Measurements from ENCODE around the gene ADH5. TPM values are rescaled to one million over a fixed set of nuclear protein-coding genes. Genes with fewer than 3 reads are reported as not detected.
"Not testable (repeated sequence)": the region's sequence is repeated elsewhere in the genome, so short reads cannot be mapped to it uniquely, and the experiment has no call there.

The ADH5 gene
- total RNA-seq, 1 donor from 2014 or later, result 89.9 TPM

DNA sequence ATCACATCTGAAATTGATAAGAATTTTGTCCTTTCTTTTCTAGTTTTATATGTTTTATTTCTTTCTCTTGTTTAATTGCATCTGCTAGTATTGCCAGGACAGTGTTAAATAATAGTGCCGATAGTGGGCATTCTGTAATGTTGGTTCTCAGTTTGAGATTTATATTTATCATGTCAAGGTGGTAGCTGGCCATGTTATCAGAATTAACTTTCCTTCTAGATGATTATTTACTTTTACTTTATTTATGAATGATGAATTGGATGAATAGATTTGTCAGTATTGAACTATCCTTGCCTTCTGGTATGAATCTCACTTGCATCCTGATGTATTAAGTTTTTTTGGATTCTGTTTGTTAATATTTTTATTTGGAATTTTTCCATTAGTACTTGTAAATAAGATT, 50.4 kb downstream of the ADH5 start:
- intact Hi-C loops (cut with micrococcal nuclease), result no loop called here

DNA sequence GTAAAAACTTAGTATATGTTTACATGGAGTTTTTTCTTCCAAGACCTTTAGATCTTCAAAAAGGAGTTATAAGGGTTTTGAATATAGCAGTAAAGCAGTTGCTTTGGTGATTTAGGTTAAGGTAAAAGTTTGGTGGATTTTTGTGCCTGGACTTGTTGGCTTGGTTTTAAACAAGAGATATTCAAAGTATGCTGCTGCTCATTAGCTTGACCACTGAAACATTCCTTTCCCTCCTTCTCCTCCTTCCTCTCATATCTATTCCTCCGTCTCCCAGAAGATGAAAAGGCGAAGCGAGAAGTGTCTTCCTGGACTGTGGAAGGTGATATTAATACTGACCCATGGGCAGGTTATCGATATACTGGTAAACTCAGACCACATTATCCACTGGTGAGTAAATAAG, 54.6 kb downstream of the ADH5 start:
- intact Hi-C loops (cut with micrococcal nuclease), result no loop called here

DNA sequence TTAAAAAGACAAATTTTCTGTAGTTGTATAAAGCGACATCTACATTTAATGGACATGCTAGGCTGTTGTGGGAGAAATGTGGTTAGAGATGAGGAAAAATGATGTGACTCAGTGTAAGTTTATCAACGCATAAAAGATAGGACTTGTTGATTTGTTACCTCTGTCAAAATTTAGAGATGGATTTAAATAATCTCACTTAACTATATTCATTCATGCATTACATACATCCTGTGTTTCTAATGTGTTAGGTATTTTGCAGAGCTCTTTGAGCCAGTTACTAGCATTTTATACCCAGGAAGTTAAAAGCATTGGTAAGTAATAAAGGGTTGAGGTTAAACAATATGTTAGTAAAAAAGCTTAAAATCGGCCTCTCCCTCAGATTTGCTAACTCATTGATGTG, 58.7 kb downstream of the ADH5 start:
- intact Hi-C loops (cut with micrococcal nuclease), result loop anchor here (1.0 to 2.0 kb wide), 2 partner anchors 13 to 35 kb away; partner anchors contain the start of gene METAP1

DNA sequence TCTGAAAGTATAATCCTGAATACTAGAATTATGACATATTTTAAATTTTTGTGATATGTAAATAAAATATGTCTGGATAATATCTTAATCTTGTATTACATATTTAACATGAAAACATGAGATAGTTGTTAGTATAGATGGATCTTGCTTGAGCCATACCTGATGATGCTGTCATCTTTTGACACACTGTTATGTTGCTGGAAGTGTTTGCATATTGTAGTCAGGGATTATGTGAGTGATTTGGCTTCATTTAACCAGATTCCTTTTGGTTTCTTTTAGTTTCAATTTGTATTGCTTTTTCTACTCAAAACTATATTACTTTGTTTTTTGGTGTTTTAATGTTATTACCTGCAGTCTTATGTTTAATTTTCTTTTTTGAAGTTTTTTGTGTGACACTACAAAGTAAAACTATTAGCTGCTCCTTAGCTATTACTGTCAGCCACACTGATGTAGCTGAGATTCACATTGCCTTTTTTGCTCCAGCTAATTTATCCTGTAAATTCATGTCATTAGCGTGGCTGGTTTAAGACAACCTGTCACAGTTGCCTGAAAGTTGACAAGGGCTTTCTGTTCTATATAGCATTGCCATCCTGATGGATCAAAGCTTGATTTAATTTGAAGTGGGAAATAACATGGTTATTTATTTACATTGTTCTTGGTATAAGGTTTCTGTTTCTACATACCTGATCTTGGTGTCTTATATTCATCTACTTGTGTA, 59.4 kb downstream of the ADH5 start:
- intact Hi-C loops (cut with micrococcal nuclease), result loop anchor here (1.0 to 2.0 kb wide), 2 partner anchors 14 to 34 kb away; partner anchors contain the start of gene METAP1

DNA sequence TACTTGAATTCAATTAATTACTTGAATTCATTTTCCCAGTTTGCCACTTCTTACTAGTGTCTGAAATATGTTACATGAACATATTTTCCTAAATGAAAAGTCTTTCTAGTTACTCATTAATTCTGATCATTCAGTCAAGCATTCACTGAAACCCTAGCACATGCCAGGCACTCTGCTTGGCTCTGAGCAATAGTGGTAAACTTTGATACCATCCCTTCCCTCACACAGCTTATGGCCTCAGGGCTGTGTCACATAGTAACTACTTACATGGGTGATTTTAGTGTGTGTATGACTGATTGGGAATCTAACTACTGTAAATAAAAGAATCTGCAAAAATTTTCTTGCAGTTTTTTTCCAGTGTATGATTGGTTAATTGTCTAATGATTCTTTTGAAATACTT, 60.4 kb downstream of the ADH5 start:
- intact Hi-C loops (cut with micrococcal nuclease), result loop anchor here (2.0 kb wide), 1 partner anchor 15 kb away; no protein-coding TSS in a partner anchor

DNA sequence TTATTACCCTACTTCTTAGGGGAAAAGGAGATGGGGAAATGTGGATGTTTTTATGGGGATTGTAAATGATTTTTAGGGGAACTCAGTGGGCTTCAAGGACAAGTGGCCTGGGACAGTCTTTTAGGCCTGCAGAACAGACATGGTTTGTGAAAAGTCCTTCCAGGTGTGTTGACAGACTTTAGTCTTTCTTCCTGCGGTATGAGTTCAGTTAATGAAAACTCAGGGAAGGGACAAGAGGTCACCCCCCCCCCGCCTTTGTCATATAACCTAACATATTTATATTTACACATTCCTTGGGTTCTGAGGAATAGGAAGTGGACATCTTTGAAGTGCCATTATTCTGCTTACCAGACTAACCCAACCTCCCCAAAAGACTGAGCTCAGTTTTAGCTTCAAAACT, 61.3 kb downstream of the ADH5 start:
- intact Hi-C loops (cut with micrococcal nuclease), result no loop called here

DNA sequence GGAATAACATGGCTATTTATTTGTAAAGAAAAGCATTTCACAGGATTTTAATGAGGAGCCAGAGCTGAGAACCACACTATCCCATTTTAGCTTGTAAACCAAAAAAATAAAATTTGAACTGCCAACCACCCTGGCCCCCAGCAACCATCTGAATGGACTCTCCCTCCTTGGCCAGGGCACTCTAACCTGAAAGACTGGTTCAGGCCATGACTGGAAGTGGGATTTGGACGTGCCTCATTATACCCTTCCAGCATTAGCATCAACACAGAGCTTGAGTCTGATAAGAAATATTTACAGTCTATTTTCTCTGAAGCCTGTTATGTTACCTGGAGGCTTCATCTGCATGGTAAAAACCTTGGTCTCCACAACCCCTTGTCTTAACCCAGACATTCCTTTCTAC, 63.1 kb downstream of the ADH5 start:
- intact Hi-C loops (cut with micrococcal nuclease), result no loop called here

DNA sequence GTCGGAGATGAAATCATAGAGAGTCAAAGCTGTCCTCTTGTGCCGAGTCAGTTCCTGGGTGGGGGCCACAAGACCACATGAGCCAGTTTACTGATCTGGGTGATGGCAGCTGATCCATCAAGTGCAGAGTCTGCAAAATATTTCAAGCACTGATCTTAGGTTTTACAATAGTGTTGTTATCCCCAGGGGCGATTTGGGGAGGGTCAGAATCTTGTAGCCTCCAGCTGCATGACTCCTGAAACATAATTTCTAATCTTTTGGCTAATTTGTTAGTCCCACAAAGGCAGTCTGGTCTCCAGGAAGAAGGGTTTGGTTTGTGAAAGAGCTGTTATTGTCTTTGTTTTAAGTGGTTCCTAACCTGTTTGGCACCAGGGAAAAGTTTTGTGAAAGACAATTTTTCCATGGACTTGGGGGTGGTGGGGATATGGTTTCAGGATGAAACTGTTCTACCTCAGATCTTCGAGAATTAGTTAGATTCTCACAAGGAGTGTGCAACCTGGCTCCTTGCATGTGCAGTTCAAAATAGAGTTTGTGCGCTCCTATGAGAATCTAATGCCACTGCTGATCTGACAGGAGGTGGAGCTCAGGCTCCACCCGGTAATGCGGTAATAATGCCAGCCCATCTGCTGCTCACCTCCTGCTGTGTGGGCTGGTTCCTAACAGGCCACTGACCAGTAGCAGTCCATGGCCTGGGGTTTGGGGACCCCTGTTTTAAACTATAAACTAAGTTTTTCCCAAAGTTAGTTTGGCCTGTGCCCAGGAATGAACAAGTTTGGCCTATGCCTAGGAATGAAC, 63.9 kb downstream of the ADH5 start:
- intact Hi-C loops (cut with micrococcal nuclease), result no loop called here

DNA sequence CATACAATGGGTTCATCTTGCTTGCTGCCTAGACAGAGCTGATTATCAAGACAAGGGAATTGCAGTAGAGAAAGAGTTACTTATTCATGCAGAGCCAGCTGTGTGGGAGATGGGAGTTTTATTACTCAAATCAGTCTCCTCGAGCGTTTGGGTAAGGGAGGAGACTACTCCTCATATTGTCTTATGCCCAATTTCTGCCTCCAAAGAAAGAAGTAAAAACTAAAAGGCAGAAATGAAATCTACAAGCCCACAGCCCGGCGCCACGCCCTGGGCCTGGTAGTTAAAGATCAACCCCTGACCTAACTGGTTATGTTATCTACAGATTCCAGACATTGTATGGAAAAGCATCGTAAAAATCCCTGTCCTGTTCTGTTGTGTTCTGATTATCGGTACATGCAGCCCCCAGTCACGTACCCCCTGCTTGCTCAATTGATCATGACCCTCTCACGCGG, 64.8 kb downstream of the ADH5 start:
- intact Hi-C loops (cut with micrococcal nuclease), result not testable (repeated sequence)

DNA sequence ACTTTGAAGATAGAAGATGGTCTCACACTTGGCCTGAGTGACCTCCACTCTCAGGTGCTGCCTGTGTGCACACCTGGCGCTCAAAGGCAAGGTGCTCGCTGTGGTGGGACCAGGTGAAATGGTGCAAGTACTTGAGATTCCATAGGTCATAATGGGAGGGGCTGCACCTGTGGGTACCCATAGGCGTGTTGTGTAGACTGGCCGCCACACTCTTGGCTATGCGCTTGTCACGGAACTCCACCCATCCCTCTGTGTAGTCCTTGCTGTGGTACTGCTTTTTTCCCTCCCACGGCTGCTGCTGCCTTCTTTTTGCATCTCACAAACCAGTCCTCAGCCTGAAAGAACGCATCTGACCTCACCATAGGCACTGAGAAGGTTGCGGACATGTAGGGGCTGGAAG, 66.0 kb downstream of the ADH5 start:
- intact Hi-C loops (cut with micrococcal nuclease), result no loop called here

DNA sequence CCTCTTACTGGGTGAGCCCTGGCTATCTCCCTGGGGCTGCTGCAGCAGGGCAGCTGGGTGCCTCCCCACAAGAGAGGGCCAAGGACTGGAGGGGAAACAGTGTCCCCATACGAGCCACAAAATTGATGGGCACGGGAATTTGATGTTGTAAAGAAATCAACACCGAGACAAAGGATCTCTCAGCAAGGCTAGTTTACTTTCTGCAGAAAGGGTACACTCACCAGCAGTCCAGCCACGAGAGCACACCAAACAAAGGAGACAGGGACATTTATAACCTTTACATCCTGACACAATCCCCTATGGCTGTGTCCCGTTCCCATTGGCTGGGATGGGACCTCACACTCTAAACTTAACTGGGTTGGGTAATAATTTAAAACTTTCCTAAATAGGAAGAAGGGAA, 67.2 kb downstream of the ADH5 start:
- intact Hi-C loops (cut with micrococcal nuclease), result no loop called here

Other genes starting within 250 kb of the ADH5 start
- 89.2 and 93.0 TPM in 2 replicates for gene EIF4E, start 159.7 kb downstream of the ADH5 start, total RNA-seq
- 47.3 and 47.4 TPM in 2 replicates for gene METAP1, start 93.1 kb downstream of the ADH5 start, total RNA-seq
- gene ADH4, start 55.5 kb upstream of the ADH5 start, total RNA-seq, result not detected in 2 replicates
- gene ADH6, start 130.5 kb upstream of the ADH5 start, total RNA-seq, result not detected in 2 replicates
- not detected in 2 replicates for gene ADH1A, start 202.2 kb upstream of the ADH5 start, total RNA-seq
- gene ADH1B, start 232.6 kb upstream of the ADH5 start, total RNA-seq, result not detected in 2 replicates

All from T-helper 1 cell treated with Interleukin-12 subunit alpha and Interleukin-12 subunit beta and Interleukin-4 antibody, amounts not matched to agents 30 ng/mL and 1 ng/mL, for 36 hours (primary cell).